ENCODE data around the gene EVI5. TPM values are rescaled to one million over a fixed set of nuclear protein-coding genes. Genes with fewer than 3 reads are reported as not detected.
"Not testable (repeated sequence)": the region's sequence is repeated elsewhere in the genome, so short reads cannot be mapped to it uniquely, and the experiment has no call there.

Gene EVI5
- total RNA-seq, 1 experiment from 2014 or later, result 4.4 TPM

GRCh38 chr1:92805216-92805615, 20.3 kb upstream of the EVI5 start:
- no peak for DNase-seq
- H3K36me3 ChIP-seq (replicated peaks; ENCODE audit: control insufficient read depth, insufficient read depth, low read length), result no peaks in the 10 kb centered on the region
- no peaks in the 10 kb centered on the region for H3K27me3 ChIP-seq (ENCODE audit: control insufficient read depth, insufficient read depth, low read length)
- no peak overlapping the region for H3K4me3 ChIP-seq (ENCODE audit: insufficient read depth, low read depth, low read length)

- peak; percentile 54 for DNase-seq
- Histone ChIP-seq H3K4me3 (ENCODE audit: insufficient read depth, low read depth, low read length) (no peak overlapping the region), H3K27me3 (ENCODE audit: control insufficient read depth, insufficient read depth, low read length) (no peaks in the 10 kb centered on the region), H3K36me3 (replicated peaks; ENCODE audit: control insufficient read depth, insufficient read depth, low read length) (no peaks in the 10 kb centered on the region)
Observed at GRCh38 chr1:92804721-92805201, 19.9 kb upstream of the EVI5 start.

- Histone ChIP-seq H3K27me3 (ENCODE audit: control insufficient read depth, insufficient read depth, low read length) (no peaks in the 10 kb centered on the region), H3K4me3 (ENCODE audit: insufficient read depth, low read depth, low read length) (no peak overlapping the region), H3K36me3 (replicated peaks; ENCODE audit: control insufficient read depth, insufficient read depth, low read length) (no peaks in the 10 kb centered on the region)
- DNase-seq, result no peak
Observed at GRCh38 chr1:92803140-92803887, 18.4 kb upstream of the EVI5 start.

- no peak for DNase-seq
- Histone ChIP-seq H3K27me3 (ENCODE audit: control insufficient read depth, insufficient read depth, low read length) (no peaks in the 10 kb centered on the region), H3K4me3 (ENCODE audit: insufficient read depth, low read depth, low read length) (no peak overlapping the region), H3K36me3 (replicated peaks; ENCODE audit: control insufficient read depth, insufficient read depth, low read length) (no peaks in the 10 kb centered on the region)
Observed at GRCh38 chr1:92797961-92798360, 13.1 kb upstream of the EVI5 start.

DNA sequence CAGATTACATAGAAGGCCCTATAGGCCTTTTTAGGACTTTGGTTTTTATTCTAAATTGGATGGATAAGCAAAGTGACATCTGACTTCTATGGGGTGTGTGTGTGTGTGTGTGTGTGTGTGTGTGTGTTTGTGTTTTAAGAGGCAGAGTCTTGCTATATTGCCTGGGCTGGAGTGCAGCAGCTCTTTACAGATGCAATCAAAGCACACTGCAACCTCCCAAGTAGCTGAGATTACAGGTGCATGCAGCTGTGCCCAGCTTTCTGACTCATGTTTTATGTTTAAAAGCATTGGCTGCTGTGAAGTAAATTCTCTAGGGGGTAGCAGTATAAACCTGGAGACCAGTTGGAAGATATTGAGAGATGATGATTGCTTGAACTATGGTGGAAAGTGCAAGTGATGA, 12.4 kb upstream of the EVI5 start:
- no peak for DNase-seq
- Histone ChIP-seq H3K27me3 (ENCODE audit: control insufficient read depth, insufficient read depth, low read length) (no peaks in the 10 kb centered on the region), H3K4me3 (ENCODE audit: insufficient read depth, low read depth, low read length) (no peak overlapping the region), H3K36me3 (replicated peaks; ENCODE audit: control insufficient read depth, insufficient read depth, low read length) (no peaks in the 10 kb centered on the region)

DNA sequence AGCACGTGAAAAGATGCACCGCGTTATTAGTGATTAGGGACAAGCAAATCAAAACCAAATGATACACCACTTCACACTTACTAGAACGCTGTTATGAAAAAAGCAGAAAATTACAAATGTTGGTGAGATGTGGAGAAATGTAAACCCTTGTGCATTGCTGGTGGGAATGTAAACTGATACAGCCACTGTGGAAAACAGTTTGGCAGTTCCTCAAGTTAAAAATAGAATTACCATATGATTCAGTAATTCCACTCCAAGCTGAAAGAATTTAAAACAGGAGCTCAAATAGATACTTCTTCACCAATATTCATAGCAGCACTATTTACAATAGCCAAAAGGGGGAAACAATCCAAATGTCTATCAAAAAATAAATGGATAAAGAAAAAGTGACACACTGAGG, 10.3 kb upstream of the EVI5 start:
- Histone ChIP-seq H3K36me3 (replicated peaks; ENCODE audit: control insufficient read depth, insufficient read depth, low read length) (no peaks in the 10 kb centered on the region), H3K27me3 (ENCODE audit: control insufficient read depth, insufficient read depth, low read length) (no peaks in the 10 kb centered on the region), H3K4me3 (ENCODE audit: insufficient read depth, low read depth, low read length) (no peak overlapping the region)
- no peak for DNase-seq

DNA sequence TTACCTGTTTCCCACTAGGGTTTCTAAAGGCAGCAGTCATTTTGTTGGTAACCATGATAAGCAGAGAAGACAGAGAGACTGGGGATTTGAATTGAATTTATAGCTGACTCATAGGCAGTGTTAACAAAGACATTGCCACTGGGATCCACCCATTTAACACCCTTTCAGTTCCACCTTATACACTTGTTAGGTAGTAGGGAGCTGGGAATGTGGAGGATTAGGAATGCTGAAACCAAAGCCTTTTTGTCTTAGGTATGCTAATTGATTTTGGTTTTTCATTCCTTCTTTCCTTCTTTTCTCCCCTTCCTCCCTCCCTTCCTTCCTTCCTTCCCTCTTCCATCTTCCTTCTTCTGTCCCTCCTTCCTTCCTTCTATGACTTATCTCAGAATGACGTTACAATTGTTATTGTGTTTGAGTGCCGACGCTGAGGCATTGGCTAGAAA, 7.5 kb upstream of the EVI5 start:
- peak; percentile 55 for DNase-seq
- H3K27me3 ChIP-seq (ENCODE audit: control insufficient read depth, insufficient read depth, low read length), result no peaks in the 10 kb centered on the region
- H3K36me3 ChIP-seq (replicated peaks; ENCODE audit: control insufficient read depth, insufficient read depth, low read length), result no peaks in the 10 kb centered on the region
- H3K4me3 ChIP-seq (ENCODE audit: insufficient read depth, low read depth, low read length), result no peak overlapping the region

GRCh38 chr1:92791487-92792066, 6.7 kb upstream of the EVI5 start:
- Histone ChIP-seq H3K36me3 (replicated peaks; ENCODE audit: control insufficient read depth, insufficient read depth, low read length) (no peaks in the 10 kb centered on the region), H3K4me3 (ENCODE audit: insufficient read depth, low read depth, low read length) (no peak overlapping the region), H3K27me3 (ENCODE audit: control insufficient read depth, insufficient read depth, low read length) (no peaks in the 10 kb centered on the region)
- no peak for DNase-seq

DNA sequence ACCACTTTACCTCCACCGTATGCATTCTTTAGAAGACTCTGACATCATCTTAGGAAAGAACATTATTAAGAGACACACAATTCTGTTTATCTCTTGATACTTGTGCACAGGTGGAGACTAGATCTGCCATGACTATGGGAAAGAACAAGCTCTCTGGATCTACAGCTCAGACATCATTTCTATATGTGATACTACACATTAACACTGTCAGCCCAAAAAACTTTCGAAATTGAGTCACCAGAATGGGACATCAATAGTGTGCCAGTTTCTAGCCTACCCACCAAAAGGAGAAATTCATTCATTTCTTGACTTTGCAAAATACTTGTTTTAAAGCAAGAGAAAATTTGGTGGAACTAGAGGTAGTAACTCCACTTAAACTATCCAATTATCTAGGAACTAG, 6.0 kb upstream of the EVI5 start:
- no peak overlapping the region for H3K4me3 ChIP-seq (ENCODE audit: insufficient read depth, low read depth, low read length)
- no peak for DNase-seq
- peaks cover 4% of the 10 kb centered on the region; the same call in 1 of the 2 replicates for H3K27me3 ChIP-seq (ENCODE audit: control insufficient read depth, insufficient read depth, low read length)

GRCh38 chr1:92790081-92790480, 5.2 kb upstream of the EVI5 start:
- Histone ChIP-seq H3K4me3 (ENCODE audit: insufficient read depth, low read depth, low read length) (no peak overlapping the region), H3K36me3 (replicated peaks; ENCODE audit: control insufficient read depth, insufficient read depth, low read length) (no peaks in the 10 kb centered on the region), H3K27me3 (ENCODE audit: control insufficient read depth, insufficient read depth, low read length) (peaks cover 6% of the 10 kb centered on the region; the same call in 1 of the 2 replicates)
- no peak for DNase-seq

More for the DNA sequence above, 6.0 kb upstream of the EVI5 start:
- H3K36me3 ChIP-seq (replicated peaks; ENCODE audit: control insufficient read depth, insufficient read depth, low read length), result no peaks in the 10 kb centered on the region

DNA sequence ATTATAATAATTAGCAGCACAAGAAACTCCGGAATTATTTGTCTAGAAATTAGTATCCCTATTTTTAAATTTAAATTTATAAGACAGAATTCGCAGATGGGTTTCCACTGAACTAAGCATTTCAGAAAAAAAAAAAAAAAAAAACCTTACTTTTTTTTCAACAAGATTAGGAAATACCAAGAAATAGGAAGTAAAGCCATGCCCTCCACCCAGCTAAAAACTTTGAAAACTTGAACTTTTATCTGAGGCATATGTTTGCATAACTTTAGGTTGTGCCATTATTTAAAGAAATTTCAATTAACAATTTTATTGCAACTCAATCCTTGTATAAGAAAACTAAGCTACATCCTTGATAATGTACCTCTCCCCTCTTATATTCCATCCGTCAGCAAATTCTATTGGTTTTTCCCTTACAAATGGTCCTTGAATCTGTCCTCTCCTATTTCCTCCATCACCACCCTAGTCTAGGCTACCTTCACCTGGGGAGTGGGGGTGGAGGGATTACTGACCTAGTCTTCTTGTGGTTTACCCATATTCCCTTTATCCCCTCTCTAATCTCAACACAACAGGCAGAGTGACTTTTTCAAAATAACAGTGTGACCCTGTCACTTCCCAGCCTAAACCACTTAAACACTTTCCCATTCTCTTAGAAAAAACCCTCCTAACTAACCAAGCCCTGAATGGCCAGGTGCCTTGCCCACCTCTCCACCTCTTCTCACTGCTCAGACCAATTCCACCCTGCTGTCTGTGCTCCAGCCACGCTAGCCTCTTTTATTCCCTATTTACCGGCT, 1.4 kb upstream of the EVI5 start:
- Histone ChIP-seq H3K36me3 (replicated peaks; ENCODE audit: control insufficient read depth, insufficient read depth, low read length) (no peaks in the 10 kb centered on the region), H3K4me3 (ENCODE audit: insufficient read depth, low read depth, low read length) (no peak overlapping the region), H3K27me3 (ENCODE audit: control insufficient read depth, insufficient read depth, low read length) (peaks cover 6% of the 10 kb centered on the region)
- DNase-seq, result no peak

- H3K27me3 ChIP-seq (ENCODE audit: control insufficient read depth, insufficient read depth, low read length), result peaks cover 6% of the 10 kb centered on the region
- H3K36me3 ChIP-seq (replicated peaks; ENCODE audit: control insufficient read depth, insufficient read depth, low read length), result no peaks in the 10 kb centered on the region
- H3K4me3 ChIP-seq (ENCODE audit: insufficient read depth, low read depth, low read length), result peak overlapping the region; percentile 91
- DNase-seq, result no peak
Observed at GRCh38 chr1:92784021-92784638, 778 bp downstream of the EVI5 start.

DNA sequence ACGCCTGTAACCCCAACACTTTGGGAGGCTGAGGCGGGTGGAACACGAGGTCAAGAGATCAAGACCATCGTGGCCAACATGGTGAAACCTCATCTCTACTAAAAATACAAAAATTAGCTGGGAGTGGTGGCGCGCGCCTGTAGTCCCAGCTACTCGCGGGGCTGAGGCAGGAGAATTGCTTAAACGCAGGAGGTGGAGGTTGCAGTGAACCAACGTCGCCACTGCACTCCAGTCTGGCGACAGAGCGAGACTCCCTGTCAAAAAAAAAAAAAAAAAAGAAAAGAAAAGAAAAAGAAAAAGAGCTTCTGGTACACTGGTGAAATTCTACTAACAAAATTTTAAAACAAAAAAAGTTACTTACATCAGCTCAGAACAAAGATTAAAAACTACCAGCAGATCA, 1.4 kb downstream of the EVI5 start:
- DNase-seq; H3K4me3 ChIP-seq (ENCODE audit: insufficient read depth, low read depth, low read length); H3K27me3 ChIP-seq (ENCODE audit: control insufficient read depth, insufficient read depth, low read length); H3K36me3 ChIP-seq (replicated peaks; ENCODE audit: control insufficient read depth, insufficient read depth, low read length): not testable (repeated sequence)

- Histone ChIP-seq H3K27me3 (ENCODE audit: control insufficient read depth, insufficient read depth, low read length) (no peaks in the 10 kb centered on the region), H3K4me3 (ENCODE audit: insufficient read depth, low read depth, low read length) (no peak overlapping the region), H3K36me3 (replicated peaks; ENCODE audit: control insufficient read depth, insufficient read depth, low read length) (no peaks in the 10 kb centered on the region)
- DNase-seq, result no peak
Observed at GRCh38 chr1:92778376-92778775, 6.5 kb downstream of the EVI5 start.

All from H7 (cell line).